ENCODE data around the gene COX17.

- TF ChIP-seq, protein P1, sequence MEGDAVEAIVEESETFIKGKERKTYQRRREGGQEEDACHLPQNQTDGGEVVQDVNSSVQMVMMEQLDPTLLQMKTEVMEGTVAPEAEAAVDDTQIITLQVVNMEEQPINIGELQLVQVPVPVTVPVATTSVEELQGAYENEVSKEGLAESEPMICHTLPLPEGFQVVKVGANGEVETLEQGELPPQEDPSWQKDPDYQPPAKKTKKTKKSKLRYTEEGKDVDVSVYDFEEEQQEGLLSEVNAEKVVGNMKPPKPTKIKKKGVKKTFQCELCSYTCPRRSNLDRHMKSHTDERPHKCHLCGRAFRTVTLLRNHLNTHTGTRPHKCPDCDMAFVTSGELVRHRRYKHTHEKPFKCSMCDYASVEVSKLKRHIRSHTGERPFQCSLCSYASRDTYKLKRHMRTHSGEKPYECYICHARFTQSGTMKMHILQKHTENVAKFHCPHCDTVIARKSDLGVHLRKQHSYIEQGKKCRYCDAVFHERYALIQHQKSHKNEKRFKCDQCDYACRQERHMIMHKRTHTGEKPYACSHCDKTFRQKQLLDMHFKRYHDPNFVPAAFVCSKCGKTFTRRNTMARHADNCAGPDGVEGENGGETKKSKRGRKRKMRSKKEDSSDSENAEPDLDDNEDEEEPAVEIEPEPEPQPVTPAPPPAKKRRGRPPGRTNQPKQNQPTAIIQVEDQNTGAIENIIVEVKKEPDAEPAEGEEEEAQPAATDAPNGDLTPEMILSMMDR (IDR thresholded peaks at IDR 0.05; ENCODE audit: extremely low read depth in 1 of 2, insufficient read depth in 1 of 2, low read depth in 1 of 2, low read length in 2 of 2) = no peak
- no peak for TF ChIP-seq POLR2AphosphoS5 (IDR thresholded peaks at IDR 0.05; ENCODE audit: insufficient read depth, low read depth, low read length)
Observed at GRCh38 chr3:119635719-119636118, 41.5 kb downstream of the COX17 start.
